PFSK-1 (cell line): ENCODE data around the gene ATP13A2.

Source experiments
- FOXP2 ChIP-seq: optimal IDR thresholded peaks from 2 replicates; pipeline ENCODE3; 2011; ENCODE audit warnings: borderline replicate concordance, control low read depth, inconsistent platforms; ENCODE audit not compliant: insufficient read depth; ENCODE audit errors: extremely low read length, extremely low read depth
- POLR2AphosphoS5 ChIP-seq: IDR thresholded peaks from 2 replicates; pipeline ENCODE4 v1.6.1; 2012; ENCODE audit warnings: low read depth, mild to moderate bottlenecking, control low read depth, low read length, moderate library complexity
- SIN3A ChIP-seq: IDR thresholded peaks from 2 replicates; pipeline ENCODE4 v1.6.1; 2012; ENCODE audit warnings: mild to moderate bottlenecking, low read length, moderate library complexity, borderline replicate concordance; ENCODE audit not compliant: insufficient read depth
- TAF1 ChIP-seq: IDR thresholded peaks from 2 replicates; pipeline ENCODE4 v1.6.1; 2012; ENCODE audit warnings: low read length, control low read depth, borderline replicate concordance; ENCODE audit not compliant: insufficient read depth
- TF ChIP-seq, protein P1 (sequence below), 2 experiments: IDR thresholded peaks; 2 replicates each; pipeline versions ENCODE4 v1.6.1 to v1.8.0; 2011 to 2012; ENCODE audit warnings: low read depth in 2 of 2, low read length in 2 of 2, control low read depth in 1 of 2, inconsistent platforms in 1 of 2, mild to moderate bottlenecking in 1 of 2, moderate library complexity in 1 of 2; ENCODE audit not compliant: insufficient read depth in 1 of 2

The ATP13A2 gene

DNA sequence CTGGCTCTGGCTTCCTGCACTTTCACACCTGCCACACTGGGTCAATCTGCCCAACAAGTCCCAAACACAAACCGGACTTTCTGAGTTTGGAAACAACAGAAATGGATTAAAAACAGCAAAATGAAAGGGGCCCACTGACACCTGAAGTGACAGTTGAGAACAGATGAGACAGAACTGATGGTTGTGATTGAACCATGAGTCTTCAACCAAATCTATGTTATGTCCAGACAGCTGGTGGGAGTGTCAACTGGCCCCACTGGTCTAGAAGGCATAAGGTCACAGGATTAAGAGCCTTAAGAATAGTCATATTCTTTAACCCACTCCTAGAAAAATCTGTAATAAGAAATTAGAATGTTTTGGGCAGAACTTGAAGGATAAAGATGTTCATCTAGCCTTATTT, 13.0 kb upstream of the ATP13A2 start:
- no peak for TF ChIP-seq FOXP2

DNA sequence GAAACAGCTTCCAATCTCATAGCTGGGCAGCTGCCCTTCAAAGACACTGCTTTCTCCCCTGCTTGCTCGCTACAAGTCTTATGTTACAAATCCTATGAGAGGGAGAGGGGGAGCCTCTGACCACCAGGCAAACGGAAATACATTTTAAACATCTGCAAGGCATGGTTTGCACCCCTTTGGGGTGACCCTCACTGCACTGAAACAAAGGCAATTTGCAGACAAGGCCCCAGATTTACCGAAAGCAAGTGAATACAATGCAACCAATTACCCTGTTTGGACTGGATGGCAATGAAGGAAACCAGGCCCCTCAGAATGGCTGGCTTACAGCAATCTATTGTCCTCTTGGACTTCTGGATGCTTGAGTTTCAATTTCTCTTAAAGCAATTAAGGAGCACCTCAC, 11.8 kb upstream of the ATP13A2 start:
- TF ChIP-seq POLR2AphosphoS5: no peak
- TF ChIP-seq, protein P1, sequence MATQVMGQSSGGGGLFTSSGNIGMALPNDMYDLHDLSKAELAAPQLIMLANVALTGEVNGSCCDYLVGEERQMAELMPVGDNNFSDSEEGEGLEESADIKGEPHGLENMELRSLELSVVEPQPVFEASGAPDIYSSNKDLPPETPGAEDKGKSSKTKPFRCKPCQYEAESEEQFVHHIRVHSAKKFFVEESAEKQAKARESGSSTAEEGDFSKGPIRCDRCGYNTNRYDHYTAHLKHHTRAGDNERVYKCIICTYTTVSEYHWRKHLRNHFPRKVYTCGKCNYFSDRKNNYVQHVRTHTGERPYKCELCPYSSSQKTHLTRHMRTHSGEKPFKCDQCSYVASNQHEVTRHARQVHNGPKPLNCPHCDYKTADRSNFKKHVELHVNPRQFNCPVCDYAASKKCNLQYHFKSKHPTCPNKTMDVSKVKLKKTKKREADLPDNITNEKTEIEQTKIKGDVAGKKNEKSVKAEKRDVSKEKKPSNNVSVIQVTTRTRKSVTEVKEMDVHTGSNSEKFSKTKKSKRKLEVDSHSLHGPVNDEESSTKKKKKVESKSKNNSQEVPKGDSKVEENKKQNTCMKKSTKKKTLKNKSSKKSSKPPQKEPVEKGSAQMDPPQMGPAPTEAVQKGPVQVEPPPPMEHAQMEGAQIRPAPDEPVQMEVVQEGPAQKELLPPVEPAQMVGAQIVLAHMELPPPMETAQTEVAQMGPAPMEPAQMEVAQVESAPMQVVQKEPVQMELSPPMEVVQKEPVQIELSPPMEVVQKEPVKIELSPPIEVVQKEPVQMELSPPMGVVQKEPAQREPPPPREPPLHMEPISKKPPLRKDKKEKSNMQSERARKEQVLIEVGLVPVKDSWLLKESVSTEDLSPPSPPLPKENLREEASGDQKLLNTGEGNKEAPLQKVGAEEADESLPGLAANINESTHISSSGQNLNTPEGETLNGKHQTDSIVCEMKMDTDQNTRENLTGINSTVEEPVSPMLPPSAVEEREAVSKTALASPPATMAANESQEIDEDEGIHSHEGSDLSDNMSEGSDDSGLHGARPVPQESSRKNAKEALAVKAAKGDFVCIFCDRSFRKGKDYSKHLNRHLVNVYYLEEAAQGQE (IDR thresholded peaks at IDR 0.05; ENCODE audit: insufficient read depth in 1 of 2, low read depth in 2 of 2, low read length in 2 of 2): no peak
- no peak for TF ChIP-seq FOXP2
- no peak for TF ChIP-seq SIN3A
- TF ChIP-seq TAF1: no peak

DNA sequence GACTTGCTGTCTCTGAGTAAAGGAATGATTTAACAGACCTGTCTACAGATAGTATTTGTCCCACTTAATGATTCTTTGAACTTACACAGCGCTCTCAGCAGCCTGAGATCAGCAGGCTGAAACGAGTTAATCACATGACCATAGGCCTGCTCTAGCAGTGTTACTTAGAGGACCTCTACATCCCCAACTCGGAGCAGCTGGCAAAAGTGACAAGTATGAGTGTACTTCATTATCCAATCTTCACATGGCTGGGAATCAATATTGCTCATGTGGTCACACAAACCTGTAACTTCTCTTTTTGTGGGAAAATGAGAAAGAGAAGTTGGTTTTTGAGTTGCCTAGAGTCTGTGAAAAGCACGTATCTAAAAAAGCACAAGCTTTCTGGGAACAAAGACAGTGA, 11.4 kb upstream of the ATP13A2 start:
- TF ChIP-seq TAF1 (no peak), SIN3A (no peak), FOXP2 (no peak), POLR2AphosphoS5 (no peak)
- TF ChIP-seq, protein P1 (IDR thresholded peaks at IDR 0.05; ENCODE audit: insufficient read depth in 1 of 2, low read depth in 2 of 2, low read length in 2 of 2): no peak

DNA sequence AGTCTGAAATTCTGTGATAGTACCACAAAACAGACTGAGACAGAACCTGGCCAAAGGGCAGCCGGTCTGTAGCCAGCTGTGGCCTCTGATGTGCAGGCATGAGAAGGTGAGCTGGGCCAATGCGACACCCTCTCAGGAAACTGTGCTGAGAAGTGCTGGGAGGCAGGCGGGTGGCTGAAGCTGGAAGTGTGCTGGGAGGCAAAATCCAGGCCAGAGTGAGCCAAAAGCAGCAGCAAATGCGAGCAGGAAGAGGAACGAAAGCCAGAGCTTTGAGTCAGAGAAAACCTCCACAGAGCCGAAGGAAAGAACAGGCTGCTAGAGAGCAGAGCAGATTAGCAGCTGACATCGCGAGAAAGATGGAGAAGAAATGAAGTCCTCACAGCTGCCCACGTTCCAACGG, 10.2 kb upstream of the ATP13A2 start:
- no peak for TF ChIP-seq TAF1
- no peak for TF ChIP-seq POLR2AphosphoS5
- no peak for TF ChIP-seq FOXP2
- TF ChIP-seq, protein P1 (IDR thresholded peaks at IDR 0.05; ENCODE audit: insufficient read depth in 1 of 2, low read depth in 2 of 2, low read length in 2 of 2): no peak
- TF ChIP-seq SIN3A: no peak

DNA sequence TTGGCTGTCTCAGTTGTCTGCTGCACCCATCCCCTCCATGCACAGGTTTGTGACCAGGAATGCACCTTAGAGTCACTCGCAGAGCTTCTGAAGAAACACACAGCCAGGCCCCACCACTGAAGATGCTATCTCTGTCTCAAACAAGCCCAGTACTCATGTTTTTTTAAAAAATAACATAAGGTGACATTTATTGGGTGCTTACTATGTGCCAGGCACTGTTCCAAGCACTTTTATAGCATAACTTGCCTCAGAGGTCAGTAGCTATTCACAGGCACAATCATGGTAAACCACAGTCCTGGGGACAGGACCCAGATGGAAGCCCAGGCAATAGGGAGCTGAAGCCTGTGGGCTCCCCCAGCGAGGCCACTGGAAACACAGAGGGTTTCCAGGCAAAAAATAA, 8.8 kb upstream of the ATP13A2 start:
- no peak for TF ChIP-seq TAF1
- TF ChIP-seq, protein P1 (IDR thresholded peaks at IDR 0.05; ENCODE audit: insufficient read depth in 1 of 2, low read depth in 2 of 2, low read length in 2 of 2): no peak
- TF ChIP-seq POLR2AphosphoS5: no peak
- no peak for TF ChIP-seq SIN3A
- TF ChIP-seq FOXP2: no peak
